GM20431 (cell line): ENCODE data around the gene NFATC4.
"Not testable (repeated sequence)": the region's sequence is repeated elsewhere in the genome, so short reads cannot be mapped to it uniquely, and the experiment has no call there.

Experiments
- in situ Hi-C: fragments of 300-500 bp; cut with MseI, MboI; formaldehyde crosslinking; loops from one replicate; pipeline ENCODE4 v1.15.0; 2020; ENCODE audit warnings: low sequenced_read_pairs; ENCODE audit not compliant: unreplicated experiment

The NFATC4 gene

GRCh38 chr14:24367514-24368211, at the start of gene NFATC4:
TSS of gene NFATC4 (plus strand) at chr14:24368184. CDS start at chr14:24368341, 157 bp downstream.
- in situ Hi-C loops, result no loop called here

GRCh38 chr14:24321212-24321975, 46.6 kb upstream of the NFATC4 start:
- in situ Hi-C loops, result no loop called here

GRCh38 chr14:24322672-24323071, 45.3 kb upstream of the NFATC4 start:
- in situ Hi-C loops, result no loop called here

DNA sequence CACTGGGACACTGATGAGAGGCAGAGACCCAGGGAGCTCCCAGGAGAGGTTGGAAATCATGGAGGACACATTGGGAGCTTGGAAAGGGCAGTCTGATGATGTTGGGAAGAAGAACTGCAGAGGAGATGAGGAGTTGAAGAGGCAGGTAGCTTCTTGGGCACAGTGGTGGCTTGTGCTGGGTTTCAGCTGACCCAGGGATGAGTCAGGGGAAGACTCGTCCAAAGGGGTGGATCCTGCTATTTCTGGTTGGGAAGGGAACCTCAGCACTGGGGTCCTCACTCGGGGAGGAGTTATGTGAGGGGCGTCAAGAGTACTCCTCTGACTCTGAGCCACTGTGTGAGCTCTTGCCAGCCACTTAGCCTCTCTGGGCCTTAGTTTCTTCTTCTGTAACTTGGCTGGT, 44.6 kb upstream of the NFATC4 start:
- in situ Hi-C loops, result no loop called here

- in situ Hi-C loops, result no loop called here
Measured at GRCh38 chr14:24324024-24324423, 44.0 kb upstream of the NFATC4 start.

DNA sequence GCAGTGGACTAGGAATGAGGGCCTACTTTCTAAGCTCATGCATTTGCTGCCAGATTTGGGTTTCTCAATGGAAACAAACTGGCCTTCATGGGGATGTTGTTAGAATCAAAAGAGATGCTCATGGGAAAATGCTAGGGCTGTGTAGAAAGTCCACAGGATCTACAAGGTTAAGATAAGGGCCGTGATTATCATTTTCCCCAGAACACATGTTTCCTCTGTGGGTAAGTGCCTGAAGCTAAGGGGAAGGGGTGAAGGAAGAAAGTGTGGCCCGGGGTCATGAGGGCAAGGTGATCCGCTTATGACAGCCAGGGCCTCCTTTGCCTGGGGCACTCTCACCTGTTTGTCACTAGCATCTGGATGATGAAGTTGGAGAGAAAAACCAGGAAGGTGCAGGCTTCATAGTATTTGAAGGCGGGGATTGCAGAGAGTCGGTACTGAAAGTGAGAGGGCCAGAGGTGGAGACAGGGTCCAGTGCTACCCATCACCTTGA, 42.9 kb upstream of the NFATC4 start:
- in situ Hi-C loops, result no loop called here

- in situ Hi-C loops, result no loop called here
Measured at GRCh38 chr14:24325963-24326362, 42.0 kb upstream of the NFATC4 start.

- in situ Hi-C loops, result no loop called here
Measured at GRCh38 chr14:24327303-24327702, 40.7 kb upstream of the NFATC4 start.

DNA sequence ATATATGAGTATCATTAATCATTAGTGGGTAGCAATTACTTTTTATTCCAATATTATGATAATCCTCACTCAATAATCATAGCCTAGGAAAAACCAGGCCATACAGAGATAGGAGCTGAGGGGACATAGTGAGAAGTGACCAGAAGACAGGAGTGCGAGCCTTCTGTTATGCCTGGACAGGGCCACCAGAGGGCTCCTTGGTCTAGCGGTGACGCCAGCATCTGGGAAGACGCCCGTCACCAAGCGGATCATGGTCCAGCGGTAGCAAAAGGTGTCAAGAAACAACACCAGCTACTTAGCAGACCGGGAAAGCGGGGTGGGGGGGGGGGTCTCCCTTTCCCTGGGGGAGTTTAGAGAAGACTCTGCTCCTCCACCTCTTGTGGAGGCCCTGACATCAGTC, 40.1 kb upstream of the NFATC4 start:
- in situ Hi-C loops, result not testable (repeated sequence)

DNA sequence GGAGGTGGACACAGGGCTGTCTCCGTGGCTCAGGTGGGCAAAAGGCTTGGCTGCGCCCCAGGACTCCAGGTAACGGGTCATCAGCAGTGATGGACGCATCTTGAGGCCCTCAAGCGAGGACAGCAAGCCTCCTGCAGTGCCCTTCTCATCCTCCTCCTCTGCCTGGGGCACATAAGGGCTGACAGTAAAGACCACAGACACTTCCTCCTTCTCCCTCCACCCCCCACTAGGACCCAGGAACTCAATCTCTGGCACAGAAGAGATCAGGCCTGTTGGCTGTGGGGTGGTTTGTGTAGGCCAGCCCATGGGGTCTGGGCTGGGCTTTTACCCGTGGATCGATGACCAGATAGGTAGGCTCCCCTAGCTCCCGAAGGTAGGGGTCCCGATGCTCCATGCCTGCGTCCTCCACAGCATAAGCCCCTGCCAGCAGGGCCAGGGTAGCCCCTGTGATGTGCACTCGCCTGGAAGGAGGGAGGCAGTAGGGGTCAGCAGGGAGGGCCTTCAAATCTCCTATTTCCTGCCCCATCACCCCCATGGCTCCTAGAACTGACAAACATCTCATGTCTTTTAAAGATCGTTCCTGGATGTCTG, 38.8 kb upstream of the NFATC4 start:
- in situ Hi-C loops, result no loop called here

DNA sequence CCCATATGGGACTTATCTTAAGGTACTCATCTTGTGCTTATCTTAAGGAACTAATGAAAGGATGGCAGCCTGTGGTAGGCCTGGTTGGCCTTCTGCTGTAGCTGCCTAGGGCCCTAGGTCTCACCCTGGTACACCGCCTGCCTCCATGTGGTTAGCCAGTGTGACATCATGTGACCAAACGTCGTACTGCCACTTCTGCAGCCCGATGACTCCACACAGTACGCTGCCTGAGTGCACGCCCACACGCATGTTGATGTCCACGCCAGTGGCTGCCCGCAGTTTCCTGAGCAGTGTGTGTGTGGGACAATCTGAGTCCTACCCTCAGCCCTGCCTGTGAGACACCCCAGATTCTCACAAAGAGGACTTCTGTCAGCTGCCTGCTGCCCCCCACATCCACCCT, 38.2 kb upstream of the NFATC4 start:
- in situ Hi-C loops, result loop anchor here (10.0 kb wide), 1 partner anchor 105 kb away; no protein-coding TSS in a partner anchor

- in situ Hi-C loops, result loop anchor here (10.0 kb wide), 1 partner anchor 104 kb away; no protein-coding TSS in a partner anchor
Measured at GRCh38 chr14:24330973-24331674, 36.9 kb upstream of the NFATC4 start.

- in situ Hi-C loops, result loop anchor here (10.0 kb wide), 1 partner anchor 103 kb away; no protein-coding TSS in a partner anchor
Measured at GRCh38 chr14:24331731-24332267, 36.2 kb upstream of the NFATC4 start.

GRCh38 chr14:24332268-24332993, 35.6 kb upstream of the NFATC4 start:
- in situ Hi-C loops, result loop anchor here (10.0 kb wide), 1 partner anchor 102 kb away; no protein-coding TSS in a partner anchor

- in situ Hi-C loops, result loop anchor here (10.0 kb wide), 1 partner anchor 100 kb away; no protein-coding TSS in a partner anchor
Measured at GRCh38 chr14:24334431-24335291, 33.3 kb upstream of the NFATC4 start, which contains the start of gene ADCY4. TSS of gene ADCY4 (minus strand) at chr14:24335071. CDS start at chr14:24334652, 419 bp downstream.

DNA sequence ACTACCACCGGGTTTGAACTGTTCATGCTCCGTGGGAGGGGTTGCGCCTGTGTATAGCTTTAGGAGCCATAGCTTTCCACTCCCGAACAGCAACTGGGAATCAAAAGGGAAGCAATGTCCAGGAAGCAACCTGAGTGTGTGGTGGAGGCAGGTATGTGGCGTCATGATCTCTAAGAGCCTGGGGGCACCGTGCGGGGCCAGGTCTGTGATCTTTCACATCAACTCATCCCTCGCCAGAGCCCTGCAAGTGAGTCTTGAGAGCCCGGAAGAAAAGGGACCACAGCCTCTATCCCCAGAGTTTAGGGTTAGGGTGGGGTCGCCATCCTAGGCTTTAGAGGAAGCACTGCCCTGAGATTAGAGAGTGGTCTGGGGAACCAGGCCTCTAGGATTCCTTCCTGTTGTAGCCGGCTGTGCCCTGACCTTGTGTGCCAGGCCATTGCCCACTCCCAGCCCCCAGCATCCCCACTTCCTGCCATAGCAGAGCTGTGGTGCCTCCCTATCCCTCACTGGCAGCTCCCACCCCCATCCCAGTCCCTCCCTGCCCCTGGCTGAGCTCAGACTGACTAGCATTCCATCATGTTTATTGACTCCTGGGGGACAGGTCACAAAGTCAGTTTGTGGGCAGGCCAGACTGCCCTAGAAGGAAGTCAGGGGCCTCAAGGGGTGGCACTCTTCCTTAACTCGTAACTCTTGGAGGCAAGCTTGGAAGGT, 32.4 kb upstream of the NFATC4 start:
- in situ Hi-C loops, result loop anchor here (10.0 kb wide), 1 partner anchor 99 kb away; no protein-coding TSS in a partner anchor

- in situ Hi-C loops, result loop anchor here (10.0 kb wide), 1 partner anchor 98 kb away; no protein-coding TSS in a partner anchor
Measured at GRCh38 chr14:24337144-24337823, 30.7 kb upstream of the NFATC4 start.
